Vagina (tissue), 2 donors: Measurements from ENCODE around the gene SNRPF. TPM values are rescaled to one million over a fixed set of nuclear protein-coding genes. Genes with fewer than 3 reads are reported as not detected.

Experiments
- DNase-seq, 2 donors: peaks; one replicate each; pipeline ENCODE4 v3.0.0-alpha.2; 2017; ENCODE audit errors: extremely low spot score in 2 of 2
- H3K27ac ChIP-seq: fragments of 200-600 bp; sonication (generic); one replicate; pipeline ENCODE4 v1.5.1; 2019
- H3K27me3 ChIP-seq: fragments of 200-600 bp; sonication (generic); one replicate; pipeline ENCODE4 v1.5.1; 2019
- H3K36me3 ChIP-seq, 2 donors: fragments of 200-600 bp; sonication (generic); one replicate each; pipeline ENCODE4 v1.5.1; 2017 to 2019
- H3K4me1 ChIP-seq: fragments of 200-600 bp; sonication (generic); one replicate; pipeline ENCODE4 v1.5.1; 2019
- H3K4me3 ChIP-seq, 2 donors: fragments of 200-600 bp; sonication (generic); 1 replicate in 1 of 2; 2 replicates in 1 of 2; pipeline ENCODE4 v1.5.1; 2016 to 2019
- H3K9me3 ChIP-seq: fragments of 200-600 bp; sonication (generic); one replicate; pipeline ENCODE4 v1.5.1; 2019
- POLR2A ChIP-seq, 2 donors: fragments of 450-650 bp; IDR thresholded peaks; one replicate each; pipeline ENCODE4 v1.6.1; 2017; ENCODE audit warnings: antibody characterized with exemption in 2 of 2, mild to moderate bottlenecking in 2 of 2, moderate library complexity in 2 of 2
- POLR2AphosphoS5 ChIP-seq, 2 donors: sonication (generic); formaldehyde crosslinking; IDR thresholded peaks; one replicate each; pipeline ENCODE4 v1.9.0; 2017; ENCODE audit warnings: antibody characterized with exemption in 2 of 2, mild to moderate bottlenecking in 2 of 2, low read depth in 1 of 2; ENCODE audit not compliant: insufficient read depth in 1 of 2
- intact Hi-C: fragments of 100-400 bp; cut with DNase I; formaldehyde crosslinking; loops from one replicate; pipeline ENCODE4 v1.15.1; 2023
- total RNA-seq: library from RNA; depleted of rRNA; stranded (reverse); fragments of >200 nt; gene quantifications from one replicate; pipeline ENCODE4 v1.2.3, GENCODE V29; 2016
- TF ChIP-seq, protein P1 (sequence below), 3 experiments: fragments of 450-650 bp in 2 of 3; fragments of 200-600 bp in 1 of 3; sonication (generic) in 1 of 3; IDR thresholded peaks; one replicate each; pipeline ENCODE4 v1.5.1; 2017 to 2019; ENCODE audit warnings: antibody characterized with exemption in 3 of 3, mild to moderate bottlenecking in 2 of 3, moderate library complexity in 2 of 3

SNRPF gene
- total RNA-seq, 1 donor from 2014 or later = 4.9 TPM

DNA sequence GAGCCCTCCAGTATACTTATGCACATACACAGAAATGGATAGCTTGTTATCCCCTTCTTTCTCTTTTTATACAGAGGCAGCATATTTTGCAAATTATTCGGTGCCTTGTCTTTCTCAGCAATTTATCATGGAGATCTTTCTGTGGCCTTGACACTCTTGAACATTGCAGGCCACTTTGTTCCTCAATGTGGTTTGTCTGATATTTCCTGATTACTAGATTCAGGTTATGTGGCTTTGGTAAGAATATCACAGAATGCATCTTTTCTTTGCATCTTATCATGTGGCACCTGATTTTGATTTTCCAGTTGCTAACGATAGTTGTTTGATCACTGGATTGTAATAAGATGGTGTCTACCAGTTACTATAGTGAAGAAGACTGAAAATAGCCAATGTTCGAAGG, 7.1 kb upstream of the SNRPF start:
- no peak for TF ChIP-seq POLR2A (IDR thresholded peaks at IDR 0.05)
- TF ChIP-seq, protein P1, sequence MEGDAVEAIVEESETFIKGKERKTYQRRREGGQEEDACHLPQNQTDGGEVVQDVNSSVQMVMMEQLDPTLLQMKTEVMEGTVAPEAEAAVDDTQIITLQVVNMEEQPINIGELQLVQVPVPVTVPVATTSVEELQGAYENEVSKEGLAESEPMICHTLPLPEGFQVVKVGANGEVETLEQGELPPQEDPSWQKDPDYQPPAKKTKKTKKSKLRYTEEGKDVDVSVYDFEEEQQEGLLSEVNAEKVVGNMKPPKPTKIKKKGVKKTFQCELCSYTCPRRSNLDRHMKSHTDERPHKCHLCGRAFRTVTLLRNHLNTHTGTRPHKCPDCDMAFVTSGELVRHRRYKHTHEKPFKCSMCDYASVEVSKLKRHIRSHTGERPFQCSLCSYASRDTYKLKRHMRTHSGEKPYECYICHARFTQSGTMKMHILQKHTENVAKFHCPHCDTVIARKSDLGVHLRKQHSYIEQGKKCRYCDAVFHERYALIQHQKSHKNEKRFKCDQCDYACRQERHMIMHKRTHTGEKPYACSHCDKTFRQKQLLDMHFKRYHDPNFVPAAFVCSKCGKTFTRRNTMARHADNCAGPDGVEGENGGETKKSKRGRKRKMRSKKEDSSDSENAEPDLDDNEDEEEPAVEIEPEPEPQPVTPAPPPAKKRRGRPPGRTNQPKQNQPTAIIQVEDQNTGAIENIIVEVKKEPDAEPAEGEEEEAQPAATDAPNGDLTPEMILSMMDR (IDR thresholded peaks at IDR 0.05) = no peak
- no peak for TF ChIP-seq POLR2AphosphoS5 (IDR thresholded peaks at IDR 0.05; ENCODE audit: insufficient read depth in 1 of 2, low read depth in 1 of 2)
- Histone ChIP-seq H3K4me3 (no peak overlapping the region), H3K27me3 (no peaks in the 10 kb centered on the region), H3K27ac (no peak overlapping the region), H3K4me1 (no peaks in the 10 kb centered on the region), H3K36me3 (no peaks in the 10 kb centered on the region), H3K9me3 (no peaks in the 10 kb centered on the region)
- intact Hi-C loops = no loop called here
- DNase-seq = no peak

DNA sequence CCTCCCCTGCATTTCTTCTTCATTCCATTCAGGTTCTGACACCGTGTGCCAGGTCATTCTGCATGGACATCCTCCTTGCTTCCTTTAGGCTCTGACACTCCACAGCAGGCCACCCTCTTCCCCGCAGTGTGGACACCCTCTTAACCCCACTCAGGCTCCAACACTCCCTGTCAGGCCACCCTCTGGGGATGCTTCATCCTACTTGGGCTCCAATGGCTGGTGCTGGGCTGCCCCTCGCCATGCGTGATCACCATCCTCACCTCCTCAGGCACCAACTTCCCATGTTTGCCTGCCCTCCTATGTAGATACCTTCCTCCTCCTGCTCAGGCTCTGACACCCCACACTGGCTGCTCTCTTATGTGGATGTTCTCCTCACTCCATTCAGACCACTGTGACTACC, 6.6 kb upstream of the SNRPF start:
- no peaks in the 10 kb centered on the region for H3K9me3 ChIP-seq
- no peaks in the 10 kb centered on the region for H3K36me3 ChIP-seq
- no peak overlapping the region for H3K27ac ChIP-seq
- no peaks in the 10 kb centered on the region for H3K4me1 ChIP-seq
- intact Hi-C loops = no loop called here
- no peaks in the 10 kb centered on the region for H3K27me3 ChIP-seq
- DNase-seq = no peak
- H3K4me3 ChIP-seq = no peak overlapping the region
- TF ChIP-seq, protein P1 (IDR thresholded peaks at IDR 0.05) = no peak
- no peak for TF ChIP-seq POLR2A (IDR thresholded peaks at IDR 0.05)
- TF ChIP-seq POLR2AphosphoS5 (IDR thresholded peaks at IDR 0.05; ENCODE audit: insufficient read depth in 1 of 2, low read depth in 1 of 2) = no peak

DNA sequence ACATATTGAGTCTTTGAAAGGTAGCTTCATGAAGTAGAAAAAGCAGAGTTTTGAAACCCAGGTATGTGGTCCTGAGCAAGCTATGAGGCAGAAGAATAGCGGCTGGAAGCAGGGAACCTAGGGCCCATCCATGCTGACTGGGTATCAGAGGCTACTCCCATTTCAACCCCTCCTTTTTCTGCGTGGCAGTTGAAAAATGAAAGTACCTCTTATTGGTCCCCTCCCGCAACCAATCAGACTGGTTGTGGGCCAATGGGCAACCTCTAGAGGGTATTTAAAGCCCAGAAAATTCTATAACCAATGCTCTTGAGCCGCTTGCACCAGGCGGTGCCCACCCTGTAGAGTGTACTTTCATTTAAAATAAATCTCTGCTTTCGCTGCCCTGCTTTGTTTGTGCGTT, 1.6 kb upstream of the SNRPF start:
- Histone ChIP-seq H3K36me3 (peaks cover 0 to 7% of the 10 kb centered on the region in 2 donors), H3K9me3 (no peaks in the 10 kb centered on the region), H3K27me3 (no peaks in the 10 kb centered on the region), H3K27ac (no peak overlapping the region), H3K4me1 (peaks cover 26% of the 10 kb centered on the region), H3K4me3 (no peak overlapping the region)
- TF ChIP-seq POLR2A (IDR thresholded peaks at IDR 0.05) (no peak), POLR2AphosphoS5 (IDR thresholded peaks at IDR 0.05; ENCODE audit: insufficient read depth in 1 of 2, low read depth in 1 of 2) (no peak)
- TF ChIP-seq, protein P1 (IDR thresholded peaks at IDR 0.05) = no peak
- DNase-seq = no peak
- intact Hi-C loops = no loop called here

DNA sequence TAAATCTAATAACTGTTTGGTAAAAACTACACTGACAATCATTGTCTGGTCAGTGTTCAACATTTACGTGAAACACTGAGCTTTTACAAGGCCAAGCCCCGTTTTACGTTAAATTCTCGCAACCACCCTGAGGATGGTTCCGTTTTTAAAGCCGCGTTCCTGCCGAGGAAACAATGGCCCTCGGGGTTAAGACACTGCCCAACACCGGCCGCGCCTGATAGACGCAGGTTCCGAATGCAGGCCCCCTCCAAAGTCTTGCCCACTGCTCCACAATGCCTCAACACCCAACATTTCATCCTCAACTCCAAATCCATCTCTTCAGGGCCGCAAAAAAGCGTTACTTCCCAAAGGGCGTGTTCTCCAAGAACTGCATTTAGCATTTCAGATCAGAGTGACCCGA, 953 bp upstream of the SNRPF start:
- DNase-seq = no peak
- Histone ChIP-seq H3K9me3 (no peaks in the 10 kb centered on the region), H3K27ac (no peak overlapping the region), H3K36me3 (peaks cover 0 to 14% of the 10 kb centered on the region in 2 donors), H3K27me3 (no peaks in the 10 kb centered on the region), H3K4me3 (peak overlapping the region in 1 of 2 donors; percentile 65), H3K4me1 (peaks cover 26% of the 10 kb centered on the region)
- intact Hi-C loops = no loop called here
- TF ChIP-seq POLR2AphosphoS5 (IDR thresholded peaks at IDR 0.05; ENCODE audit: insufficient read depth in 1 of 2, low read depth in 1 of 2) (no peak), POLR2A (IDR thresholded peaks at IDR 0.05) (no peak)
- TF ChIP-seq, protein P1 (IDR thresholded peaks at IDR 0.05) = no peak

GRCh38 chr12:95859344-95859816, 628 bp downstream of the SNRPF start:
- peak overlapping the region; percentile 70 for H3K27ac ChIP-seq
- peaks cover 26% of the 10 kb centered on the region for H3K4me1 ChIP-seq
- intact Hi-C loops = no loop called here
- no peaks in the 10 kb centered on the region for H3K27me3 ChIP-seq
- no peak for DNase-seq
- H3K4me3 ChIP-seq = peak overlapping the region; percentile 65 to 85
- TF ChIP-seq POLR2A (IDR thresholded peaks at IDR 0.05) = no peak
- TF ChIP-seq POLR2AphosphoS5 (IDR thresholded peaks at IDR 0.05; ENCODE audit: insufficient read depth in 1 of 2, low read depth in 1 of 2) = no peak
- TF ChIP-seq, protein P1 (IDR thresholded peaks at IDR 0.05) = no peak
- no peaks in the 10 kb centered on the region for H3K9me3 ChIP-seq
- peaks cover 0 to 24% of the 10 kb centered on the region in 2 donors for H3K36me3 ChIP-seq
